Body of pancreas (tissue), 4 donors: ENCODE results near the gene PF4V1.

Experiments used
- CTCF ChIP-seq, 7 experiments: fragments of 450-650 bp in 4 of 7; fragments of 200-600 bp in 3 of 7; sonication (generic) in 3 of 7; IDR thresholded peaks; one replicate each; pipeline ENCODE4 v1.5.1; 2016 to 2019; ENCODE audit warnings: antibody characterized with exemption in 7 of 7
- POLR2A ChIP-seq, 3 donors: fragments of 450-650 bp; IDR thresholded peaks; one replicate each; pipeline ENCODE4 v1.6.1; 2016; ENCODE audit warnings: antibody characterized with exemption in 3 of 3, mild to moderate bottlenecking in 2 of 3

- TF ChIP-seq CTCF (IDR thresholded peaks at IDR 0.05) (no peak), POLR2A (IDR thresholded peaks at IDR 0.05) (no peak)
Observed at GRCh38 chr4:73815145-73815544, 38.0 kb upstream of the PF4V1 start.
